ENCODE data around the gene RGS9.
"Not testable (repeated sequence)": the region's sequence is repeated elsewhere in the genome, so short reads cannot be mapped to it uniquely, and the experiment has no call there.

Gene RGS9

GRCh38 chr17:65185062-65185461, 47.9 kb downstream of the RGS9 start:
- no peak for DNase-seq

- DNase-seq, result no peak
These were observed 48.7 kb downstream of the RGS9 start for GRCh38 chr17:65185668-65186382.

GRCh38 chr17:65190467-65191097, 53.4 kb downstream of the RGS9 start:
- no peak for DNase-seq

GRCh38 chr17:65191811-65192740, 54.9 kb downstream of the RGS9 start:
- DNase-seq, result peak in 1 of 2 experiments; percentile 41

GRCh38 chr17:65193305-65193704, 56.1 kb downstream of the RGS9 start:
- DNase-seq, result no peak

- no peak for DNase-seq
These were observed 56.6 kb downstream of the RGS9 start for GRCh38 chr17:65193716-65194293.

GRCh38 chr17:65194670-65195334, 57.6 kb downstream of the RGS9 start:
- no peak for DNase-seq

GRCh38 chr17:65195716-65196115, 58.5 kb downstream of the RGS9 start:
- DNase-seq, result no peak

GRCh38 chr17:65196617-65197016, 59.4 kb downstream of the RGS9 start:
- no peak for DNase-seq

GRCh38 chr17:65197201-65197600, 60.0 kb downstream of the RGS9 start:
- DNase-seq, result no peak

GRCh38 chr17:65198653-65199382, 61.6 kb downstream of the RGS9 start:
- peak; percentile 40 to 44 for DNase-seq

GRCh38 chr17:65201331-65201730, 64.2 kb downstream of the RGS9 start:
- no peak for DNase-seq

GRCh38 chr17:65202844-65203571, 65.8 kb downstream of the RGS9 start:
- DNase-seq, result no peak

- no peak for DNase-seq
These were observed 66.8 kb downstream of the RGS9 start for GRCh38 chr17:65204001-65204400.

- DNase-seq, result no peak
These were observed 68.5 kb downstream of the RGS9 start for GRCh38 chr17:65205655-65206054.

- not testable (repeated sequence) for DNase-seq
These were observed 70.3 kb downstream of the RGS9 start for GRCh38 chr17:65207448-65207847.

GRCh38 chr17:65208717-65209116, 71.5 kb downstream of the RGS9 start:
- no peak for DNase-seq

GRCh38 chr17:65218261-65218660, 81.1 kb downstream of the RGS9 start:
- no peak for DNase-seq

GRCh38 chr17:65219124-65219523, 82.0 kb downstream of the RGS9 start:
- no peak for DNase-seq

- no peak for DNase-seq
These were observed 82.5 kb downstream of the RGS9 start for GRCh38 chr17:65219707-65220106.

- DNase-seq, result no peak
These were observed 83.6 kb downstream of the RGS9 start for GRCh38 chr17:65220732-65221131.
